HS-27A (cell line): ENCODE results near the gene DNAJB12.
"Not testable (repeated sequence)": the region's sequence is repeated elsewhere in the genome, so short reads cannot be mapped to it uniquely, and the experiment has no call there.

Source experiments
- DNase-seq: peaks from one replicate; pipeline ENCODE4 v3.0.0-alpha.2; 2012; ENCODE audit warnings: low read depth, missing footprints

The DNAJB12 gene

DNA sequence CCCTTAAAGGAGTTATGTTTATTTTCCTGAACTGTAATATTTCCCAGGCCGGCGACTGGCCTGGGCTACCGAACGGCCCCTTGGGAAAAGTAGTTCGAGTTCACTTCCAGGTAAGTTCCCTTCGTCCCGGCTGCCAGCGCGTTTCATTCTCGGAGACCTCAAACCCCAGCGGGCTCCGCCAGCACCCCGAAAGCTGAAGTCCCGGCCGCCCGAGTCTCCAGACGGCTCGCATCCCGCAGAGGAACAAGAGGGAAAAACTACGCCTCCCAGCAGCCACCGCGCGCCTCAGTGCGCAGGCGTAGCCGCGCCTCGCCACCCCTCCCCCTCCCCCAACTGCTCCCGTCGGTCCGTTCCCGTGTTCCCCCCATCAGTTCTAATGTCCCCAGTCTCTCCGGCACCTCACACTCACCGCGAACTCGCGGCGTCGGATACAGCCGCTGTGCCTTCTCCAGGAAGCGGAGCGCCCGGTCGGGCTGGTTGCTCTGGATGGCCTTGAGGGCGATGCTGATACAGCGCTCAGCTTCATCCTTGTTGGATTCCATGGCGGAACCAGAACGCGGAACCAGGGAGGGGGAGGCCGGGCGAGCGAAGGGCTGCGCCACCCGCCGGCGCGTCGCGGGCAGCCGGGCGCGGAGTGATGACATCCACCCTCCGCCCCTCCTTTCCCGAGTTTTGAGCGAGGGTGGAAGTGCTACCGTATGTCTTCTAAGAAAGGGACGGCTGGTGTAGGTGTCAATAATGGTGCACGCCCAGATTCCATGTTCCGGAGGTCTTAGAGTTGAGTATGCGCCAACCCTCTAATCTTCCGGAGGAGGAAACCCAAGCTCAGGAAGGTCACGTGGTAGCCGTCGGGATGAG lies at the start of gene DNAJB12:
DNAJB12 (minus strand) TSS at position 564 of the 858 bp plus-strand sequence; CDS start at position 542, 22 bp downstream.
- peak; percentile 80 for DNase-seq

DNA sequence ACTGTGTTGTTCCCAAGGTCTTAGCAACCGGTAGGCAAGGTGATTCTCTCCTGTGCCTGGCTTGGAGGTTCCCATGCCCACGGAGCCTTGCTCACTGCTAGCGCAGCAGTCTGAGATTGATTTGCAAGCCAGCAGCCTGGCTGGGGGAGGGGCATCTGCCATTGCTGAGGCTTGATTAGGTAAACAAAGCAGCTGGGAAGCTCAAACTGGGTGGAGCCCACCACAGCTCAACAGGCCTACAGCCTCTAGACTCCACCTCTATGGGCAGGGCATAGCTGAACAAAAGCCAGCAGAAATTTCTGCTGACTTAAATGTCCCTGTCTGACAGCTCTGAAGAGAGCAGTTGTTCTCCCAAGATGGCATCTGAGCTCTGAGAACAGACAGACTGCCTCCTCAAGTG lies 40.9 kb upstream of the DNAJB12 start:
- DNase-seq, result not testable (repeated sequence)

DNA sequence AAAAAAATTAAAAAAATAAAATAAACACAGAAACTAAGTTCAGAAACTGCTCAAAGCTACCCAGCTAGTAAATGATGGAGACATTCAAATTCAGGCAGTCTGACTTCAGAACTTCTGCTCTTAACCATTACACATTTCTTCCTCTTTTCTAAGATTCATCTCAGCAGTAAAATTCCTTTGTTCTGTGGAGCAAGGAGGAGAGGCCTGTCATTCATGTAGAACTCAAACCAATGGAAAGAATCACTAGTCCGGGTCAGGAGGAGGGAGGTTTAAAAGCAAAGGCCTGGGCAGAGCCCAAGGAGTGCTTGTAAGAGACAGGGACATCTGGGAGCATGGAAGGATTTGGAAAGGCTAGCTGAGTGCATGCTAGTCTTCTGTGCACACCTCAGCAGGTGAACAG lies 37.9 kb upstream of the DNAJB12 start:
- DNase-seq, result no peak

DNA sequence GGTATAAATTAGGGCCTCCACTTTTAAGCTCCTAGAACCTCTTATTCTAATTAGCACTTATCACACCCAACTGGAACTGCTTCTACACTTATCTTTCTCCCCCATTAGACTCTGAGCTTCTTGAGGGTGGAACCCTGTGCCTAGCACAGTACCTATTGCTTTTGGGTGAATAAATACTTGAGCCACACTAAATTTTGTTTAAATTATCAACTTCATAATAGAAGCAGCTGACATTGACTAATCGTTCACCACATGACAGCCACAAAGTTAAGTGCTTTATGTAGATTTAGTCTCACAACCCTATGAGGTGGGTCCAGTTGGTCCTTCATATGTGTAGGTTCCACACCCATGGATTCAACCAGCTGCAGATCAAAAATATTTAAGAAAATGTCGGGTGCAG lies 36.0 kb upstream of the DNAJB12 start:
- DNase-seq, result no peak

DNA sequence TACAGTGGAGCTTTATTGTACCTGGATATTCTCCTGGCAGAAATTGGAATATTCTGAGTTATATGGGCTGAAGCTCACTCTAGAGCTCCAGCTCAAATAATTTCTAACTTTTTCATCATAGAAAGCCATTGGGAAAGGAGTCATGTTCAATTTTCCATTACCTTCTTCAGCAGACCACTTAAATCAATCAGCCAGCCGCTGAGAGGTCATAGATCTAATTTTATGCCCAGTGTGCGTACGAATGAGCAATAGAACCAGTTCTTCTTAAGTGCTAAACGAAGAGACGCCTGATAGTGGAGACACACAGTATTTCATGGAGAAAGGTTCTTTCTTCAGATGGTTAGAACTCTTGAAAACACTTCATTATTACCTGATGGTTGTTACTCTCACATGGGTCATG lies 35.0 kb upstream of the DNAJB12 start:
- DNase-seq, result no peak

- DNase-seq, result no peak
These were observed 34.3 kb upstream of the DNAJB12 start for GRCh38 chr10:72389014-72389413.

- no peak for DNase-seq
These were observed 33.3 kb upstream of the DNAJB12 start for GRCh38 chr10:72388062-72388461.

GRCh38 chr10:72386916-72387586 lies 32.3 kb upstream of the DNAJB12 start:
- DNase-seq, result no peak

DNA sequence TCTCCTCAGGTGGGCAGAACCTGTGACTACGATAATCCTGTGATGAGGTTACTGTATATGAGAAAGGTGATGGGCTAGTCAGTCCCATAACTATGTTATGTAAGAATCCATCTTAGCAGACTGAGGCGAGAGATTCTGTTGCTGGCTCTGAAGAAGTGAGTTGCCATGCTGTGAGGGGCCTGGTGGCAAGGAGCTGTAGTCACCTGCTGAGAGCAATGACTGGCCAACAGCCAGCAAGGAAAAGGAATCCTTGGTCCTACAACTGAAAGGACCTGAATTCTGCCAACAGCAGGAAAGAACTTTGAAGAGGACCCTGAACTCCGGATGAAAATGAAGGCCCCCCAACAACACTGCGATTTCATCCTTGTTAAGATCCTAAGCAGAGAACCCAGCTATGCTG lies 31.0 kb upstream of the DNAJB12 start:
- DNase-seq, result no peak

DNA sequence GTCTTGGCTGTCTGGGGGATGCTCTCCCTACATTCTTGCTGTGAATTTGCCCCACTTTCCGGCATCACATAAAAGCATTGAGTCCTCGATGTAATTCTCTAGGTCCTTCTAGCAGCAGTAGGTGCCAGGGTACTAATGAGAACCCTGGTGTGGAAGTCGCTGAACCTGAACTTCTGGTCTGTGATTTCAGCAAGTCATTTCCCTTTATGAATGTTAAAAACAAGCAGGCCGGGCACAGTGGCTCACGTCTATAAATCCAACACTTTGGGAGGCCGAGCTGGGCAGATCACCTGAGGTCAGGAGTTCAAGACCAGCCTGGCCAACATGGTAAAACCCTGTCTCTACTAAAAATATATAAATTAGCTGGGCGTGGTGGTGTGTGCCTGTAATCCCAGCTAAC lies 30.3 kb upstream of the DNAJB12 start:
- not testable (repeated sequence) for DNase-seq

DNA sequence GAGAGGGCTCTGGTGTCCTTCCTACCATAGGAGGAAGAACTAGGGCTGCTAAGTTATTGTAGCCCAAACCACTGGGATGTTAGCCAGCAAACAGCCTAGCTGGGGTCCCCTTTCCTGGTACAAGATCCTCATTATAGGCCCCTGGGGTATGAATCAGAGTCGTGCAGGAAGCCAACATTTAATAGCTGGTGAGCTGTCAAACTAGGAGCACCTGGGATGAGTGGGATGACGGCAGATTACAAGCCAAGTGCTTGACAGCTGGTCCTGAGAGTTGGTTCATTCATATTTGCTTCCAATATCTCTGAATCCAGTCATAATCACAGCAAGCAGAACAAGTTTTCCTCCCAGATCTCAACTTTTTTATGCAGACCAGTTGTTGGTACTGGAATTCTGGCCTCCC lies 25.1 kb upstream of the DNAJB12 start:
- no peak for DNase-seq

GRCh38 chr10:72379062-72379461 lies 24.3 kb upstream of the DNAJB12 start:
- no peak for DNase-seq

DNA sequence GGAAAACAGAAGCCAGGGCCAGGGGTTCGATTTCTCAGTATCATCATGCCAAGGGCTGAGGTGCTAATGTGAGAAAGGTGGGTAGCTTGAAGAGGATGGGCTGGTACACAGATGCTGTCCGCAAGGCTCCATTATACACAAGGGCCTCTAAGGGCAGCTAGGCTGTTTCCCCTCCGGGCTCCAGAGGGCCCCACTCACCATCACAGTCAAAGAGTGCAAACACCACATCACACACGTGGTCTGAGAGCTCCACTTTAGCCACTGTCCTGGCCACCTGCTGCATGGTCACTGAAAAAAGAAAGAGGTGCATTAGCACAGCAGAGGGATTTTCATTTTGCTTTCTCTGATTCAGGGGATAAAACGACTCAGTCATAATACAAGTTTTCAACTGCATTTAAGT lies 20.9 kb upstream of the DNAJB12 start:
- no peak for DNase-seq

DNA sequence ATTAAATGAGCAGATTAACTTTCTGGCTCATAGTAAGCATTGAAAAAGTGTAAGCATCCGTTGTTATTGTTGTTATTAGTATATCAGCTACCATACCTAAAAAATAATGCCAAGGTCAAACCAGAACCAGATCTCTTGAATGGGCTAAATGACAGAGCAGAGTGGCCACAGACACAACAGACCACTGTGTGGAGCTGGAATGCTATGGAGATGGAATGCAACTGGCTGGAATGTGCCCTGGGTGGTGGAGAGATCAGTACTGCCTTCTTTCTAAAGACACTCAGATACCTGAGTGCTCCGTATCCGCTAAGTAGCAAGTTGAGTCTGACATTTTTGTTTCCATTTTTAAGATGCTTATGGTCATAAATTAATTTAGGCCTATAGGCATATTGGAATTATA lies 20.5 kb upstream of the DNAJB12 start:
- no peak for DNase-seq

GRCh38 chr10:72370201-72370722 lies 15.5 kb upstream of the DNAJB12 start:
- DNase-seq, result no peak

- no peak for DNase-seq
These were observed 12.7 kb upstream of the DNAJB12 start for GRCh38 chr10:72367301-72367960.

- DNase-seq, result no peak
These were observed 10.6 kb upstream of the DNAJB12 start for GRCh38 chr10:72365106-72365895.

DNA sequence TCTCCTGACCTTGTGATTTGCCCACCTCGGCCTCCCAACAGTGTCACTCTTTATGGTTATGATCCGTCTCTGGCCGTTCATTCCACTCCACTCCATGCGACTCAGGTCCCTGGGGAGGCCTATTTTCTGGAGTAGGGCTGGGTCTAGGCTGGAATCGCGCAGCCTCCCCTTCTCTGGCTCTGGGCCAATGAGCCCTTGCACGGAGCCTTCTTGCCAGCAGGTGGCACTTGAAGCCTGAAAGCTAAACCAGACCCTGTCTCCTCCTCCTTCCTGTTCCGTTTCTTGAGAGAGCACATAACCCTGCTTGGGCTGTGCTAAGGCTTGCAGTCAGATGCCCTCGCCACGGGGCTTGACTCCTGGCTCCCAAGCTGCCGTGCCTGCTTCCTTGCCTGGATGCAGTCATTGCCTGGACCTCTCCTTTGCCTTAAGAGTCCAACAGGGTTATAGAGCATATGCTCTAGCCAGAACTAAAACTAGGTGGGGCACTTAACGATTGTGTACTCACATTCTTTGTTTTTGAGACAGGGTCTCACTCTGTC lies 9.6 kb upstream of the DNAJB12 start:
- peak; percentile 64 for DNase-seq

DNA sequence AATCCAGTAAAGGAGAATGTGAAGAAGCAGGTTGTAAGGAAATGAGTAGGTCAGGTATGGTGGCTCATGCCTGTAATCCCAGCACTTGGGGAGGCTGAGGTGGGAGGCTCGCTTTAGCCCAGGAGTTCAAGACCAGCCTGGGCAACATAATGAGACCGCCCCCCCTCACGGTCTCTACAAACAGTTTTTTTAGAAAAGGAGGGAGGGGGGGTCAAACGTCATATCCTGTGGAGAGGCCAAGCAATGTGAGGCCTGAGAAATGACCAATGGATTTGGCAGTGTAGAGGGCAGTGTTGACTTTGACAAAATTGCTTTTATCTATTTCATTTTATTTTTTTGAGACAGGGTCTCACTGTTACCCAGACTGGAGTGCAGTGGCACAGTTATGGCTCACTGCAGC lies 2.3 kb upstream of the DNAJB12 start:
- no peak for DNase-seq

DNA sequence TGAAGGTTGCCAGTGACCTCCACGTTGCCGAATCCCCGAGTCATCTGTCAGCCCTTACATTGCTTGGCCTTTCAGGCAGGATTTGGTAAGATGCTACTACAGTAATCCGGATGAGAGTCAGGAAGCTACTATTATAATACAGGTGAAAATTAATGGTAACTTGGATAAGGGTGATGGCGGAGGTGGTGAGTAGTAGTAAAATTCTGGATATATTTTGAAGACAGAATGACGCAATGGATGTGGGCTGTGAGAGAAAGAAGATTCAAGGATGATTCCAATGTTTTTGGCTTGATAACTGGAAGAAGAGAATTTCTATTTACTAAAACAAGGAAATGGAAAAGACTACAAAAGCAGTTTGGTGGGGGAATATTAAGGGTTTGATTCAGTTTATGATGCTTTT lies 1.4 kb upstream of the DNAJB12 start:
- no peak for DNase-seq

- DNase-seq, result no peak
These were observed 466 bp upstream of the DNAJB12 start for GRCh38 chr10:72355214-72355555.

GRCh38 chr10:72353965-72354355 lies 759 bp downstream of the DNAJB12 start:
- DNase-seq, result no peak
